Left ventricle myocardium inferior (tissue), 1 donor: ENCODE measurements around the gene MVB12A. TPM values are rescaled to one million over a fixed set of nuclear protein-coding genes. Genes with fewer than 3 reads are reported as not detected.

ENCODE experiments used
- DNase-seq: peaks from one replicate; pipeline ENCODE4 v3.0.0-alpha.2; 2020
- H3K27ac ChIP-seq: fragments of 200-600 bp; replicated peaks from 2 replicates; pipeline ENCODE4 v1.8.0; 2021
- H3K27me3 ChIP-seq: fragments of 200-600 bp; 2 replicates; pipeline ENCODE4 v1.8.0; 2021; ENCODE audit warnings: low read depth
- H3K36me3 ChIP-seq: fragments of 200-600 bp; 2 replicates; pipeline ENCODE4 v1.8.0; 2021
- H3K4me1 ChIP-seq: fragments of 200-600 bp; 2 replicates; pipeline ENCODE4 v1.8.0; 2021
- H3K4me3 ChIP-seq: fragments of 200-600 bp; 2 replicates; pipeline ENCODE4 v1.8.0; 2021; ENCODE audit warnings: mild to moderate bottlenecking, moderate library complexity
- H3K9me3 ChIP-seq: fragments of 200-600 bp; replicated peaks from 2 replicates; pipeline ENCODE4 v1.8.0; 2021
- CTCF ChIP-seq: fragments of 200-600 bp; IDR thresholded peaks from 2 replicates; pipeline ENCODE4 v1.8.0; 2021; ENCODE audit warnings: antibody characterized with exemption, mild to moderate bottlenecking, borderline replicate concordance
- intact Hi-C: fragments of 100-400 bp; cut with micrococcal nuclease; formaldehyde crosslinking; loops from one replicate; pipeline ENCODE4 v1.11.0; 2022
- total RNA-seq: library from RNA; stranded (reverse); fragmentation: NEBNext Ultra II Directional; extraction: Animal tissue kit (Norgen Biotek cat#: 25700); gene quantifications from one replicate; pipeline ENCODE4 v1.2.1, GENCODE V29; 2021
- donor health status: DM: no; HTN: yes; CAD: no; lungs with severe emphysema.

MVB12A gene
- total RNA-seq, 1 donor from 2014 or later, result 19.6 TPM

GRCh38 chr19:17423429-17424208 is 3.8 kb downstream of the MVB12A start:
- Histone ChIP-seq H3K27ac (no peak overlapping the region), H3K9me3 (no peaks in the 10 kb centered on the region), H3K27me3 (no peaks in the 10 kb centered on the region), H3K4me1 (peaks cover 19% of the 10 kb centered on the region), H3K36me3 (peaks cover 5% of the 10 kb centered on the region), H3K4me3 (no peak overlapping the region)
- no peak for TF ChIP-seq CTCF
- DNase-seq, result no peak
- intact Hi-C loops, result no loop called here

GRCh38 chr19:17424743-17425365 is 5.0 kb downstream of the MVB12A start:
- peaks cover 5% of the 10 kb centered on the region for H3K36me3 ChIP-seq
- peak; percentile 35 for TF ChIP-seq CTCF
- no peak for DNase-seq
- no peaks in the 10 kb centered on the region for H3K9me3 ChIP-seq
- no peak overlapping the region for H3K27ac ChIP-seq
- H3K4me3 ChIP-seq, result no peak overlapping the region
- intact Hi-C loops, result no loop called here
- peaks cover 11% of the 10 kb centered on the region for H3K4me1 ChIP-seq
- H3K27me3 ChIP-seq, result no peaks in the 10 kb centered on the region

GRCh38 chr19:17429641-17430113 is 9.8 kb downstream of the MVB12A start:
- H3K9me3 ChIP-seq, result no peaks in the 10 kb centered on the region
- no peak for TF ChIP-seq CTCF
- H3K4me3 ChIP-seq, result no peak overlapping the region
- H3K36me3 ChIP-seq, result no peaks in the 10 kb centered on the region
- no peak for DNase-seq
- intact Hi-C loops, result no loop called here
- no peaks in the 10 kb centered on the region for H3K27me3 ChIP-seq
- H3K4me1 ChIP-seq, result no peaks in the 10 kb centered on the region
- H3K27ac ChIP-seq, result no peak overlapping the region

- H3K27ac ChIP-seq, result no peak overlapping the region
- H3K4me1 ChIP-seq, result no peaks in the 10 kb centered on the region
- H3K27me3 ChIP-seq, result no peaks in the 10 kb centered on the region
- intact Hi-C loops, result no loop called here
- TF ChIP-seq CTCF, result no peak
- H3K9me3 ChIP-seq, result peaks cover 4% of the 10 kb centered on the region
- no peak overlapping the region for H3K4me3 ChIP-seq
- DNase-seq, result no peak
- H3K36me3 ChIP-seq, result no peaks in the 10 kb centered on the region
Observed at GRCh38 chr19:17431417-17431816, 11.6 kb downstream of the MVB12A start.

- Histone ChIP-seq H3K4me1 (no peaks in the 10 kb centered on the region), H3K27me3 (no peaks in the 10 kb centered on the region), H3K4me3 (no peak overlapping the region), H3K9me3 (peaks cover 4% of the 10 kb centered on the region), H3K36me3 (no peaks in the 10 kb centered on the region), H3K27ac (no peak overlapping the region)
- intact Hi-C loops, result no loop called here
- no peak for TF ChIP-seq CTCF
- no peak for DNase-seq
Observed at GRCh38 chr19:17435218-17435617, 15.4 kb downstream of the MVB12A start.
